ENCODE results near the gene NUCB1.

DNA sequence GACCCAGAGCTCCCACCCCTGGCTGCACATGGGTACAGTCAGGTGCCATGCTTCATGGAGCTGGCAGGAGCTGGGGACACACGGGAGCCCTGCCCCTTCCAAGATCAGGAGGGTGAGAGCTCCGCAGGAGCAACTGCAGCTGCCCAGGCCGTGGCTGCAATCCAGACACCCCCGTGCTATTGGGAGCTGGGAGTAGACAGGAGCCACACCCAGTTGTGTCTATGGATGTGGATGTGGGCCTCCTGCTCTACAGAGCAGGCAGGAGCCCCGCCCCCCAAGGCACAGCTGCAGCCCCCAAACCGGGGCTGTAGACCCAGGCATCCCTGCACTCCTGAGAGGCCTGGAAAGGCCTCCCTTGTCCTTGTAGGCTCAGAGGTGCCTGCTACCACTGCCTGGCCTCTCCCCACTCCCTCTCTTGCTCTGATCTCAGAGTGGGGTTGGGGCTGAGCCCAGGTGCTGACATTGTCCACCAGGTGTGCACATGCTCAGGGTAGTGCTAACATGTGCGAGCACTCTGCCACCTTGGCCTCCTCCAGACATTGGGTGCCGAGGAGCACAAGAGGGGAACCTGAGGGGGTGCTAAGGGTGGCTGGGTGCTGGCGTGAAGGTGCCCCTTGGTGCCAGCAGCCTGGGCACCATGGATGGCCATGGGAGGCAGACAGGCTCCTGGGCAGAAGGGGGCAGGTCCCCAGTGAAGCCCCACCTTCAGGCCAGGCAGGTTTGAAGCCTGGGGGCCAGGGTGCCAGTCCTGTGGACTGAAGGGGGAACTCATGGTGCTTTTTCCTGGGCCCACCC lies 46.5 kb downstream of the NUCB1 start:
- TF ChIP-seq, protein P1, sequence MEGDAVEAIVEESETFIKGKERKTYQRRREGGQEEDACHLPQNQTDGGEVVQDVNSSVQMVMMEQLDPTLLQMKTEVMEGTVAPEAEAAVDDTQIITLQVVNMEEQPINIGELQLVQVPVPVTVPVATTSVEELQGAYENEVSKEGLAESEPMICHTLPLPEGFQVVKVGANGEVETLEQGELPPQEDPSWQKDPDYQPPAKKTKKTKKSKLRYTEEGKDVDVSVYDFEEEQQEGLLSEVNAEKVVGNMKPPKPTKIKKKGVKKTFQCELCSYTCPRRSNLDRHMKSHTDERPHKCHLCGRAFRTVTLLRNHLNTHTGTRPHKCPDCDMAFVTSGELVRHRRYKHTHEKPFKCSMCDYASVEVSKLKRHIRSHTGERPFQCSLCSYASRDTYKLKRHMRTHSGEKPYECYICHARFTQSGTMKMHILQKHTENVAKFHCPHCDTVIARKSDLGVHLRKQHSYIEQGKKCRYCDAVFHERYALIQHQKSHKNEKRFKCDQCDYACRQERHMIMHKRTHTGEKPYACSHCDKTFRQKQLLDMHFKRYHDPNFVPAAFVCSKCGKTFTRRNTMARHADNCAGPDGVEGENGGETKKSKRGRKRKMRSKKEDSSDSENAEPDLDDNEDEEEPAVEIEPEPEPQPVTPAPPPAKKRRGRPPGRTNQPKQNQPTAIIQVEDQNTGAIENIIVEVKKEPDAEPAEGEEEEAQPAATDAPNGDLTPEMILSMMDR (IDR thresholded peaks at IDR 0.05 in 4 of 5, conservative IDR thresholded peaks at IDR 0.05 in 1 of 5), result no peak
- TF ChIP-seq POLR2A (IDR thresholded peaks at IDR 0.05), result no peak
